Fibroblast of skin of right biceps (primary cell): ENCODE results near the gene MYO9B.
A peak's percentile ranks its signal among the peaks of the same experiment; 100 is the strongest.
"Not testable (repeated sequence)": the region's sequence is repeated elsewhere in the genome, so short reads cannot be mapped to it uniquely, and the experiment has no call there.

Source experiments
- DNase-seq: peaks from one replicate; pipeline ENCODE4 v3.0.0-alpha.2; 2013

MYO9B gene

DNA sequence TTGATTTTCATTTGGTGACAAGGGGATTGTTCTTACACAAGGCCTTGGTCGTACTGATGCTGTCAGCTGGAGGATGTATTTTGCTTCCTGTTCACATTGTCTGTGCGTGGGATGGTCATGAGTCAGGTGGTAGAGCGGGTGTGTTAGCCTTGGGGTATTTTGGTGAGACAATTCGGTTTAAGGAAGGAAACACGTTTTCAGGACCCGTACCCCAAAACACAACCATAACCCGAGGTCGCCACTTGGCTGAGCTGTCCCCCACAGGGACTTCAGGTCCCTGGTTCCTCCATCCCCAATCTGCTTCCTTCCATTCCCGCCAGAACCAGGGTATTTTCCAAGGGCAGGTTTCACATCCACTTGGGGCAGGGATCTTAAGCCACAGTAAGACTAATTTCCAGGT, 15.0 kb downstream of the MYO9B start:
- peak; percentile 39 for DNase-seq

DNA sequence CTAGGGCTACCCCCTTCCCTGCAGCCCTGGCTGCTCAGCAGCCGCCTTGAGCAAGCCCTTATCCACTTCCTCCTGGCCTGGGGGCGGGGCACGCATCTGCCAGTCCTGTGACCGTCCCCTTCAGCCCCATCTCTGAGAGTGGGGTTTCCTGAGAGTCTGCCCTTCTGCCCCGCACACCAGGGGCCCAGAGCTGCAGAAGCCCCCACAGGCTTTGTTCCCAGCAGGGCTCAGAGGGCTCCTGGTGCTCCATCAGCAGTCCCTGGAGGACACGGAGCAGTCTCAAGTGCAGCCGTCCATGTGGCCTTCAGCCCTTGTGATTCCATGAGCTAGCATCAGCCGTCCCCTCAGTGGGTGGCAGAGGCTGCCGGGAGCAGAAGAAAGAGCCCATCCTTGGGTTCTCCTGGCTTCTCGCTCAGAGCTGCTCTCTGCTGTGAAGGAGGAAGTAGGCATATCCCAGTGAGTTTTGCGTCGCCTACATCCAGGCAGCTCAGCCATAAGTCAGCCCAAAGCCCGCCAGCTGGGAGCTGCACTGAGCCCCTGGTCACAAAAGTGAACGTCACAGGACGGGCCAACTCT, 16.3 kb downstream of the MYO9B start:
- DNase-seq: no peak

DNA sequence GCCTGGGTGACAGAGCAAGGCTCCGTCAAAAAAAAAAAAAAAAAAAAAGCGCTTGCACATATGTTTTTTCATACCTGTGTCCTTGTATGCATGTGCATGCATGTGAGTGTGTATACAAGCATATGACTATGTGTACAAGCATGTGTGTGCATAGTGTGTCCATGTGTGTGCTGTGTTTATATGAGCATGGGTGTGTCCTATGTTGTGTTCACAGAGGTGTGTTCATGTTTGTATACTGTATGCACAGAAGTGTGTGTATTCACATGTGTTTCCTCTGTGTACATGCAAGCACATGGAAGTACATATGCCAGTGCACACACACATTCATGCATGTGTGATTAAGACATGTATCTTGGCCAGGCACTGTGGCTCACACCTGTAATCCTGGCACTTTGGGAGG, 17.1 kb downstream of the MYO9B start:
- no peak for DNase-seq

DNA sequence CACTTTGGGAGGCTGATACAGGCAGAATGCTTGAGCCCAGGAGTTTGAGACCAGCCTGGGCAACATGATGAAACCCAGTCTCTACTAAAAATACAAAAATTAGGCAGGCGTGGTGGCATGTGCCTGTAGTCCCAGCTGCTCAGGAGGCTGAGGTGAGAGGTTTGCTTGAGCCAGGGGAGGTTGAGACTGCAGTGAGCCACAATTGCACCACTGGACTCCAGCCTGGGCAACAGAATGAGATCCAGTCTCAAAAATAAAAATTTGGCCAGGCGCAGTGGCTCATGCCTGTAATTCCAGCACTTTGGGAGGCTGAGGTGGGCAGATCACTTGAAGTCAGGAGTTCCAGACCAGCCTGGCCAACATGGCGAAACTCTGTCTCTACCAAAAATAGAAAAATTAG, 19.1 kb downstream of the MYO9B start:
- not testable (repeated sequence) for DNase-seq

DNA sequence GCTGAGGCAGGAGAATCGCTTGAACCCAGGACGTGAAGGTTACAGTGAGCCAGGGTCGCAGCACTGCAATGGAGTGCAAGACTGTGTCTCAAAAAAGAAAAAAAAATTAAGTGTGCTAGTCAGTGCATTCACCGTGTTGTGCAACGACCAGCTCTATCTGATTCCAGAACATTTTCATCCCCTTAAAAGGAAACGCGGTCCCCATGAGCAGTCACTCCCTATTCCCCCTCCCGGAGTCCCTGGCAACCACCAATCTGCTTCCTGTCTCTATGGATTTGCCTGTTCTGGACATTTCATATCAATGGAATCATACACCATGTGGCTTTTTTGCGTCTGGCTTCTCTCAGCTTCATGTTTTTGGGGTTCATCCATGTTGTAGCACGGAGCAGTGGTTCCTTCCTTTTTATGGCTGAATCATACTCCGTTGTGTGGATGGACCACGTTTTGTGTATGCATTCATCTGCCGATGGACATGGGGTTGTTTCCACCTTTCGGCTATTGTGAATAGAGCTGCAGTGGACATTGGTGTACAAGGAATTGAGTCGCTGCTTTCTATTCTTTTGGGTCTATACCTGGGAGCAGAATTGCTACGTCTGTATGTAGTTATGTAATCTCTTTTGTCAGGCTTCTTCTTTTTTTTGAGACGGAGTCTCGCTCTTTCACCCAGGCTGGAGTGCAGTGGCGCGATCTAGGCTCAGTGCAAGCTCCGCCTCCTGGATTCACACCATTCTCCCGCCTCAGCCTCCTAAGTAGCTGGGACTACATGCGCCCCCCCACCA, 19.8 kb downstream of the MYO9B start:
- DNase-seq: peak; percentile 74

DNA sequence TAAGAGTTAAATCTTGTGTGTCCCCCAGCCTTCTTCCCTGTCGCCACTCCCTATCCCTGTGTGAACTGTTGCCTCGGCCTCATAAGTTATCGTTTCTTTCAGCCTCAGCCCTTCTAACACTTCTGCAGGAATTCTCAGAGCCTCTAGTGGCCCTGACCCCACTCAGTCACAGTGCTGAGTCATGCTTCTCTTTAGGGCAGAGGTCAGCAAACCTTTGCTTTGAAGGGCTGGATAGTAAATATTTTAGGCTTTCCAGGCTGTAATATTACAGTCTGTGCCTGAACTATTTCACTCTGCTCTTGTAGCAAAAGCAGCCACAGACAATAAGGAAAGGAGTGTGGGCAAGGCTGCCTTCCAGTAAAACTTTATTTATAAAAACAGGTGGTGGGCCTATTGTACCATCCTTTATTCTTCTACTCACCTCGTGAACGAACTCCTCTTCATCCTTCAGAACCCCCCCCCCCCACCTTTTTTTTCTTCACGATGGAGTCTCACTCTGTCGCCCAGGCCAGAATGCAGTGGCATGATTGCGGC, 22.1 kb downstream of the MYO9B start:
- peak; percentile 40 for DNase-seq

DNA sequence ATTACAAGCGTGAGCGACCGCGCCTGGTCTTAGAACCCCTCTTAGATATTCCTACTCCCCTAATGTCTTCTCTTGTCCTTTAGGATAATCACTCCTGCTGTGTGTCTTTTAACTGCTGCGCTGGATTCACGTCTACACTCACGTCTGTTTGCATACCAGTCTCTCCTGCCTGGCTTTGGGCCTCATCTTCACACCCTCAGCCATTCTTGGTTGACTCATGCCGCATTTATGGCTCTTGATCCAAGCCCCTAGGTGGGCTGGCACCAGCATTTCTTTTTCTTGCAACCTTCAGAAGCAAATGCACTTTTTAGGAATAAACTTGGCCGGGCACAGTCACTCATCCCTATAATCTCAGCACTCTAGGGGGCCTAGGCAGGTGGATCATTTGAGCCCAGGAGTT, 22.7 kb downstream of the MYO9B start:
- no peak for DNase-seq

DNA sequence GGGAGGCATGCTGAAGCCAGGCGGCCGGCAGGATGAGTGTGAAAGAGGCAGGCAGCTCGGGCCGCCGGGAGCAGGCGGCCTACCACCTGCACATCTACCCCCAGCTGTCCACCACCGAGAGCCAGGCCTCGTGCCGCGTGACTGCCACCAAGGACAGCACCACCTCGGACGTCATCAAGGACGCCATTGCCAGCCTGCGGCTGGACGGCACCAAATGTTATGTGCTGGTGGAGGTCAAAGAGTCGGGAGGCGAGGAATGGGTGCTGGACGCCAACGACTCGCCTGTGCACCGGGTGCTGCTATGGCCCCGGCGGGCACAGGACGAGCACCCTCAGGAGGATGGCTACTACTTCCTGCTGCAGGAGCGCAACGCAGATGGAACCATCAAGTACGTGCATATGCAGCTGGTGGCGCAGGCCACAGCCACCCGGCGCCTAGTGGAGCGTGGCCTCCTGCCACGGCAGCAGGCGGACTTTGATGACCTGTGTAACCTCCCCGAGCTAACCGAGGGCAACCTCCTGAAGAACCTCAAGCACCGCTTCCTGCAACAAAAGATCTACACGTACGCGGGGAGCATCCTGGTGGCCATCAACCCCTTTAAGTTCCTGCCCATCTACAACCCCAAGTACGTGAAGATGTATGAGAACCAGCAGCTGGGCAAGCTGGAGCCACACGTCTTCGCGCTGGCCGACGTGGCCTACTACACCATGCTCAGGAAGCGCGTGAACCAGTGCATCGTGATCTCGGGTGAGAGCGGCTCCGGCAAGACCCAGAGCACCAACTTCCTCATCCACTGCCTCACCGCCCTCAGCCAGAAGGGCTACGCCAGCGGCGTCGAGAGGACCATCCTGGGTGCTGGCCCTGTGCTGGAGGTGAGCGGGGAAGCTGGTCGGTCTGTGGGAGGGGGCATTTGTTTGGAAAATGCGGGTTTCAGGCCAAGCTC, 26.4 kb downstream of the MYO9B start:
- DNase-seq: no peak

DNA sequence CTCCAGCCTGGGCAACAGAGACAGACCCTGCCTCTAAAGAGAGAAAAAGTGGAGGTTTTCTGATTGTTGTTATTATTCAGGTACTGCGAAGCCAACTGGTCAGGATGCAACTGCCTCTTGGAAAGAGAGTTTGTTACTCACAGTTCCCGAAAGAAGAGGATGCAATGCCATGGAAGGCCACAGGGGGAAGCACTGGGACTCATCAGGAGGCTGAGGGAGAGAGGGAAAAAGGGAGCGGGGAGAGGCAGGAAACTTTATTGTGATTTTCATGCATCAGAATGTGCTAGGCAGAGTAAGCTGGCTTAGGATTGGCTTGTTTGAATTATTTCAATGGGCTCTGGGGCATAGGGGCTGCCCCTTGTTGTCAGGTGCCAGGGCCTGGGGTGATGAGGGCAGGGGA, 27.6 kb downstream of the MYO9B start:
- DNase-seq: peak; percentile 52

DNA sequence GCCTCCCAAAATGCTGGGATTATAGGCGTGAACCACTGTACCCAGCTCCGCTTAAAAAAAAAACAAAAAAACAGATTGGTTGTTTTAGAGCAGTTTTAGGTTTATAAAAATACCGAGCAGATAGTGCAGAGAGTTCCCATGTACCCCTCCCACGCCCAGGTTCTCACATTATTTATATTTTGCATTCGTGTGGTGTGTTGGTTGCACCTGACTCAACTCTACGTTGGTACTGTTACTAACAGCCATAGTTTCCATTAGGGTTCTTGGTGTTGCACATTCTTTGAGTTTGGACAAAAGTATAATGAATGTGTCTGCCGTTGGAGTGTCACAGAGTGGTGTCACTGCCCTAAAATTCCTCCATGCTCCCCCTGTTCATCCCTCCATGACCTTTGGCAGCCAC, 29.1 kb downstream of the MYO9B start:
- DNase-seq: no peak

DNA sequence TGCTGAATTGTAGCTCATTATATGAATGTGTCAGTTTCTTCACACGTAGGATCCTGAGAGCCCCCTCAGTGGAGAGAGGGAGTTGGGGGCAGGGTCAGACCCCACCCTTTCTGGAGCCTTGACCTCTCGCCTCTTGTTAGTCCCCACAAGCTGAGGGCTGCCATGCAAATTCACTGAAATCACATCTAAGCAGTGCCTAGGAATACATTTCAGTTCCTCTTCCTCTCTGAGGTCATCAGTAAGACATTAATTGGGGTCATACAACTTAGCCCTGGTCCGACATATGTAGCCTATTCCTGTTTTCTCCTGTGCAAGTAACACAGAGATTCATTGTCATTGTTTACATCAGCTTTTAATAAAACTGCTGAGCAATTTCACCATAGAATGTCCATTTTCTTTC, 30.0 kb downstream of the MYO9B start:
- no peak for DNase-seq

DNA sequence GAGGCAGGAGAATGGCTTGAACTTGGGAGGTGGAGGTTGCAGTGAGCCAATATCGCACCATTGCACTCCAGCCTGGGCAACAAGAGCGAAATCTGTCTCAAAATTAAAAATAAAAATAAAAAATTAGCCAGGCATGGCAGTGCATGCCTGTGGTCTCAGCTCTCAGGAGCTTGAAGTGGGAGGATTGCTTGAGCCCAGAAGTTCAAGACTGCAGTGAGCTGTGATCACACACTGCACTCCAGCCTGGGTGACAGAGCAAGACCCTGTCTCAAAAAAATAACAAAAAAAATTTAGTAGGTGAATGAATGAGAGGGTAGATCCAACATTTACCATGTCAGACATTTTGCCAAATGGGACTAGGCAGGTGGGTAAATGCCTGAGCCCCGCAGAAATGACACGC, 31.4 kb downstream of the MYO9B start:
- not testable (repeated sequence) for DNase-seq

DNA sequence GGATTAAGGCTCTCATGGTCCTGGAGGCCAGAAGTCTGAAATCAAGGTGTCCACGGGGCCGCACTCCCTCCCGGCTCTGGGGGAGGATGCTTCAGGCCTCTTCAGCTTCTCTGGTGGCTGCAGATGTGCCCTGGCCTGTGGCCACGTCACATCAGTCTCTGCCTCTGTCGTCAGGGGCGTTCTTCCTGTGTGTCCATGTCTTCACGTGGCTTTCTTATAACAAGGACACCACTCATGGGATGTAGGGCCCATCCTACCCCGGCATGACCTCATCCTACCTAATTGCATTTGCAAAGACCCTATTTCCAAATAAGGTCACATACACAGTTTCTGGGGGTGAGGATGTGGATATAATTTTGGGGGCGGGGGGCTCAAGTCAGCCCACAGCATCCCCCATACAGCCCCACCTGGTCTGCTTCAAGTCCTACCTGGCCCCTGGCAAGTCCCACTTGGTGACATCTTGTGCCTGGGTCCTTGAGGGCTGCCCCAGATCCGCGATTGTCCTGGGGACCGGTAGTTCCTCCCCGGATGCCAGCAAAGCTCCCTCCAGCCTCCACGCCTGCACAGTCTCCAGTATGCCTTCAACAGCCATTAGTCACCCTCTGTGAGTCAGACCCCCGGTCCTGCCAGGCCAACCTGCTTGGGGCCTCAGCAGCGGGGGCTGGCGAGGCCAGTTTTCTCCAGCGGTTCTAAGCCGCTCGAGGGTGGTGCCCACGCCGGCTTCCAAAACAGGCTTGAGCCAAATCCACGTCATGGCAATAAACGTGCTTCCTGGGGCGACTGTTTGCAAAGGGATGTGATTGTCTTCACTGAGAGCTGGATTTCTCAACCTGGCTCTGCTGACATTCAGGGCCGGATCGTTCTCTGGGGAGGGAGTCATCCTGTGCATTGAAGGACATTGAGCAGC, 32.2 kb downstream of the MYO9B start:
- DNase-seq: peak; percentile 95

DNA sequence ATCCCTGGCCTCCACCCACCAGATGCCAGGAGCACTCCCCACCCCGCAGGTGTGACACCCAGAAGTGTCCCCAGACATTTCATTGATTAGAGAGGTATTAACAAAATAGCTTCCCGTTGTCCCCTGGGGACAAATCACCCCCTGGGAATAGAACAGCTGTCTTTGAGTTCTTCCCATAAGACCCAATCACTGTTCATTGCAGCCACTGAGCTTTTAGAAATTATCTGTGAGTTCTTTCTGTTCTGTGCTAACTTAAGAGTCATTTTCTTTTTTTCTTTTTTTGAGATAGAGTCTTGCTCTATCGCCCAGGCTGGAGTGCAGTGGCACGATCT, 32.8 kb downstream of the MYO9B start:
- no peak for DNase-seq

DNA sequence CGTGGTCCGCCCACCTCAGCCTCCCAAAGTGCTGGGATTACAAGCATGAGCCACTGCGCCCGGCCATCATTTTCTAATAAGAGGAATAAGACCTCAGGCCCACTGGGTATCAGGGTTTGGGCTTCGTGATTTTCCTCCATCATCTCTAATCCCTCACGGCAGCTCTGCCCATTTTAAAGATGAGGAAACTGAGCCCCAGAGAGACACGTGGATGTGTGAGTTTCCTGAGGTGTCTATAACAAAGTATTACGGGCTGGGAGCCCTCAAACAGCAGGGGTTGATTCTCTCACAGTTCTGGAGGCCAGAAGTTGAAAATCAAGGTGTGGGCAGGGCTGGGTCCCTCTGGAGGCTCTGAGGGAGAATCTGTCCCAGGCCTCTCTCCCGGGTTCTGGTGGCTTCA, 33.7 kb downstream of the MYO9B start:
- no peak for DNase-seq

DNA sequence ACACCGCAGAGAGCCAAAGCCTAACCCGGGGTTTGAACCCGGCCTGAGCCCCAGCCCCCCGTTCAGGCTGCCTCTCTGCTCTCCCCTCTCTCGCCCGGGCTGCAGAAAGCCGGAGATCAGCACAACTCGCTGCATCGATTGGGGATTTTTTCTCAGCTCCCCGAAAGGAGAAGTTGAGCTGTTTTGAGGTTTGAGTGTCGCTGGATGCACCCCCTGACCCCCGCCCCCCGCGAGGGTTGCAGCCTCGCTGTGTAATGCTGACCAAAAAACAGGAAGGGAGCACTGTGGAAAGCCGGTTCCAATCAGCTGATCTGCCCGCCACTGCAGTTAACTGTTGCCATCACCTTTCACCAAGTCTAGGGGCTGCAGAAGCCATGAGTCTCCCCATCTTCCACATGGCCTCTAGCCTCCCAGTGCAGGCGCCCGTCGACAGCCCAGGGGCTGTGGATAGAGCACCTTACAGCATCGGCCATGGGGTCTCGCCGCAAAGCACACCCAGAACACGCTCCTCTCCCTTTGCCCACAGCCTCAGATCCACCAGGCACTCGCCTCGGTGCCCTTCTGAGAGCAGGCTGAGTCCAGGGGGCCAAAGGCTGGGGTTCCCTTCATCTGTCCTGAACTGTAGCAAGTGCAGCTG, 34.5 kb downstream of the MYO9B start:
- DNase-seq: no peak

DNA sequence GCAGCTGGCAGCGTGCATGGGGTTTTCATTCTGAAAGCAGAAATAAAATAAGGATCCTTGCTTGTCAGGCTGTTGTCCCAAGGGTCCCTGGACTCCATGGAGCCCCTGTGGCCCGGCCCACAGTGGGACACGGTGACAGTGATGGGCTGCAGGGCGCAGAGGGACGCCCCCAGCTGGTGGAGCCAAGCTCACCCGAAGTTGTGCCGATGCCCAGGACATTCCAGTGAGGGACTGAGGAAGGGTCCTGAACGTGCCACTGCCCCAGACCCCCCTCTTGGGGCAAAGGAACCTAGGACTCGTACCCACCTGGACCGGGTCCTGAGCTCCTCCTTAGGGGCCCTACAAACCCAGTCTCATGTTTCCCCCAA, 35.0 kb downstream of the MYO9B start:
- no peak for DNase-seq

DNA sequence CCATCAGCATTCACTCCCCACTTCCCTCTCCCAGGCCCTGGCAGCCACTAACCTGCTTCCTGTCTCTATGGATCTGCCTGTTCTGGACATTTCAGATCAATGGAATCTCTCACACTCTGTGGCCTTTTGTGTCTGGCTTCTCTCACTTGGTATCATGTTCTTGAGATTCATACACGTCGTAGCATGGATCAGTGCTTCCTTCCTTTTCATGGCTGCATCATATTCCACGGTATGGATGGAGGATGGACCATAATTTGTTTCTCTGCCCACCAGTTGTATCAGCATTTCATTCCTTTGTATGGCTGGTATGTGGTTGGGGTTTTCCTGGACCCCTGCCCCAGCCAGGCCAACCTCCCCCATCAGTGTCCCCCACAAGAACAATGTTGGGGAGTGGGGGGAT, 36.2 kb downstream of the MYO9B start:
- no peak for DNase-seq

DNA sequence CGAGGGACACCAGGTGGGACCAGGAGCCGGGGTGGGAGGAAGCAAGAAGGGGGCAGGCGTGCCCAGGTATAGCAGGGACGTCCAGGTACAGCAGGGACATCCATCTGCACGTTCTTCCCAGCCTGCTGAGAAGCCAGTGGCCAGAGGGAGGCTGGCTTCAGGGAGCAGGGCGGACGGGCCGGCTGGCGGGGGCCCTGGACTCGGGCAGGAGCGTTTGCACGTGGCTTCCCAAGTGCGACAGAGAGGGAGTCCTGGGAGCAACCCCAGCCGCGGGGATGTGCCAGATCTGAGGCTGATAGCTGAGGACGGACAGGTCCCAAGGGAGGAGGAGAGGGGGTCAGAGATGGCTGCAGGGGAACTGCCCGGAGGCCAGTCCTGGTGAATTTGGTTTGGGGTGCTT, 36.7 kb downstream of the MYO9B start:
- DNase-seq: no peak

DNA sequence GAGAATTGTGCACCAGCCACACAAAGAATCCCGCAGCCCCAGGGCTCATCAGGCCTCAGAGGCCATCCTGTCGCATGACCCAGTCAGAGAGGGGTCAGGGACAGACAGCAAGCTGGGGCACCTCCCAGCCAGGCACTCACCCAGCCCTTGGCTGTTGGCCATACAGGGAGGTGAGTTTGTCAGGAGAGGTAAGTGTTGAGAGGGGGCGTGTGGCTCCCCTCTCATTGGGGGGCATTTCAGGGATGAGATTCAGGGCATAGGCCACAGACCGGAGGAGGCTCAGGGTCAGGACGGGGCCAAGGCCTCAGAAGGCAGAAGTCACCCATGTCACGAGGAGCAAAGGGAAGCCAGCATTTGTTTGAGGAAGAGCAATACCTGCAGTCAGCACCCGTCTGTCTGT, 37.1 kb downstream of the MYO9B start:
- no peak for DNase-seq

DNA sequence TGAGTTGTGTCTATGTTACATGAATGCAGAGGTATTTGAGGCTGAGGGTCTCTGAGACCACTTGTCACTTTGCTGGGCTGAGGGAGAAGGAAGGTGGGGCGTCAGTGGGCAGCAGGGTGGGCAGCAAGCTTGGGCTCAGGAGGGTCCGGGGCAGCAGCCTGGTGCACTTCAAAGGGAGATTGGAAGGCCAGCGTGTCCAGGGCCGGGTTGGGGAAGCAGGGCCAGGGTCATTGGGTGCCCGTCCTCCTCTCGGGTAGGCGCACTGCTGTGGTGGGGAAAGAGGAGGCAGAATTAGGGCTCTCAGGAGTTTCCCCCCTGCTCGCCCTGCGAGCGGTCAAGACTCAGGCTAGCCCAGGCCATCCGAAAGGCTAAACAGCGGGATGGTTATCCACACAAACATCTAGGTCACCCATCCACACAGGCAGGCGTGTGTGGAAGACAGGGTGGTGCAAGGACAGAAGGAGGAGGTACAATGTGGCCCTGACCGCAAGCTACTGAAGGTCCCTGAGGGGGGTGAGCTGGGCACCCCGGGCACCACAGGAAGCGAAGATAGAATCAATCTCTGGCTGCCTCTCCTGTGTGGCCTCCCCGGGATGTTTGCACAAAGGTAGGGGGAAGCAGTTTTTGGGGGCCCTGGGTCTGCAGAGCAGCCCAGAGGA, 37.7 kb downstream of the MYO9B start:
- no peak for DNase-seq

DNA sequence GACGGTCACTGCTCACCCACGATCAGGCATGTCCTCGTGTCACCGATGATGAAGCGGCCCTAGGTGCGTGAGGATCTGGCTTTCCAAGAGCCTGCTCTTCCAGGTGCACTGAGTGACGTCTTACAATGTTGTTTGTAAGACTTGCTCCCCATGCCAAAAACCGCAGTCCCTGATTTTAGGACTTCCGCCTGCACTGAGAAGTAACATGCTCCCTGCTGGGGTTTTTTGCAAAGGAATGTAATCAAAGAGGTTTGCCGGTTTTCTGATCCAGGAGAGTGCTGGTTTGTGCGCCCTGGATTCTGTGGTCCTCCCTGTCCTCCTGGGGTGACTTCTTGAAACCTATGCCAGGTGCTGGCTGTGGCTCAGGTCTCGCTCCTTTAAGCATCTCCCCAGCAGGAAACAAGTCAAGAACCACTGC, 38.8 kb downstream of the MYO9B start:
- DNase-seq: peak; percentile 20
